IPS-15b (cell line): ENCODE measurements around the gene SRA1.

Source experiments
- H3K27me3 ChIP-seq: one replicate; pipeline ENCODE4 v1.6.1; 2013; ENCODE audit warnings: low read length; ENCODE audit not compliant: control insufficient read depth, insufficient read depth
- H3K36me3 ChIP-seq: one replicate; pipeline ENCODE4 v1.6.1; 2013; ENCODE audit warnings: low read length; ENCODE audit not compliant: control insufficient read depth, insufficient read depth
- H3K4me1 ChIP-seq: one replicate; pipeline ENCODE4 v1.6.1; 2013; ENCODE audit warnings: mild to moderate bottlenecking, low read length; ENCODE audit not compliant: control insufficient read depth, insufficient read depth
- H3K4me3 ChIP-seq: one replicate; pipeline ENCODE4 v1.5.1; 2013; ENCODE audit warnings: low read depth, low read length
- H3K9ac ChIP-seq: one replicate; pipeline ENCODE4 v1.6.1; 2013; ENCODE audit warnings: low read depth, mild to moderate bottlenecking, low read length
- H3K9me3 ChIP-seq: one replicate; pipeline ENCODE4 v1.6.1; 2013; ENCODE audit warnings: mild to moderate bottlenecking, low read length; ENCODE audit not compliant: control insufficient read depth, insufficient read depth

The SRA1 gene

DNA sequence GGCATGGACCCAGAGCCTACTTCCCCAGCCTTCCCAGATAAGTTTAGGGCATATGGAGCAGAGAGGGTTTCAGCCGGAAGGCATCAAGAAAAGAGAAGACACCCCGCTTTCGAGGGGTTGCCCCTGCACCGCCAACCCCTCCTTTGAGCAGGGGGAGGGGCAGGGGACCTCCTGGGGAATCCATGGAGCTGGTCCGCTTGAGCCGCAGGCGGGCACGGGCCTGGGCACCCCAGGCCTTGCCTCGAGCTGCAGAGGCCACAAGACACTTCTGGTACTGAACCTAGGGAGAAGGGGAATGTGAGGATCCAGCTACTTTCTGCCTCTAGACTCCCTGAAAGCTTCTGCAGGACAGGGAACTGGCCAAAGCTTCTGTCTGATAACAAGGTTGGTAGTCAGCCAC is 1.3 kb upstream of the SRA1 start:
- Histone ChIP-seq H3K27me3 (no peaks in the 10 kb centered on the region), H3K9ac (no peak overlapping the region), H3K9me3 (no peaks in the 10 kb centered on the region), H3K4me1 (peaks cover 6% of the 10 kb centered on the region), H3K36me3 (no peaks in the 10 kb centered on the region), H3K4me3 (no peak overlapping the region)

DNA sequence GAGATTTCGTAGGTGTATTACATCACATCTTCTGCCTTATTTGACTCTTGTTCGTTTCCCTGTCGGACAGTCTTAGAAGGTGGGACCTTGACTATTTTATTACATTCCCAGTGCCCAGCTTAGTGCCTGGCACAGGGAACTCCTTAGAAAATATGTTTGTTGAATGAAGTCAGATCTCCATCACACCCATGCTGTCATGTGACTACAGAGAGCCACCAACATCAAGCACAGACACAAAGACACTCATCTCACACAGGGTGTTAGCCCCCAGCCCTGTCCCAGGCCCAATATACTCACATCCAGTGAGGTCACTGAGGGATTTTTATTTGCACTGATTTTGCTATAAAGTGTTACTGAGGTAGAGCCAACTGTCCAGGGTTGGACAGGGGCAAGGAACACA is 692 bp upstream of the SRA1 start:
- Histone ChIP-seq H3K9ac (no peak overlapping the region), H3K4me3 (peak overlapping the region; percentile 87), H3K4me1 (peaks cover 6% of the 10 kb centered on the region), H3K27me3 (no peaks in the 10 kb centered on the region), H3K36me3 (no peaks in the 10 kb centered on the region), H3K9me3 (no peaks in the 10 kb centered on the region)

- Histone ChIP-seq H3K4me1 (peaks cover 6% of the 10 kb centered on the region), H3K4me3 (peak overlapping the region; percentile 87), H3K9me3 (no peaks in the 10 kb centered on the region), H3K36me3 (peaks cover 4% of the 10 kb centered on the region), H3K9ac (peak overlapping the region; percentile 92), H3K27me3 (no peaks in the 10 kb centered on the region)
These were observed 835 bp downstream of the SRA1 start for GRCh38 chr5:140556438-140556837.

GRCh38 chr5:140555747-140556312 is 1.4 kb downstream of the SRA1 start:
- H3K9ac ChIP-seq: peak overlapping the region; percentile 92
- H3K4me1 ChIP-seq: peaks cover 6% of the 10 kb centered on the region
- H3K4me3 ChIP-seq: peak overlapping the region; percentile 87
- no peaks in the 10 kb centered on the region for H3K27me3 ChIP-seq
- no peaks in the 10 kb centered on the region for H3K9me3 ChIP-seq
- H3K36me3 ChIP-seq: peaks cover 4% of the 10 kb centered on the region

DNA sequence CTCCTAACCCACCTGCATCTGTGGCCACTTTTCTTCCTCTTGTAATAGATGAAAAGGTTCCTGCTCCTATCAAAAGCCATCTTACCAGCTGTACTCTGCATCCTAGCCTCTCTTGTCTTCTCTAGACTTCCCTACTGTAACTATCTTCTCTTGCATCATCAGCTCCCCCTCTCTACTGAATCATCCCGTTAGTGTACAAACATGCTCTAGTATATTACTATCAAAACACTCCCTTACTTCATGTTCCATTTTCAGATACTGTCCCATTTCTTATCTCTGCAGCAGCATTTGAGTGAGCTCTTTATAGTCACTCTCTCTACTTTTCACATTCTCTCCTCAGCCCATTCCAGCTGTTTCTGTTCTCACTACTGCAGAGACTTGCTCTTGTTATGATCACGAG is 2.8 kb downstream of the SRA1 start:
- H3K9ac ChIP-seq: no peak overlapping the region
- peaks cover 9% of the 10 kb centered on the region for H3K36me3 ChIP-seq
- no peak overlapping the region for H3K4me3 ChIP-seq
- H3K27me3 ChIP-seq: no peaks in the 10 kb centered on the region
- peaks cover 6% of the 10 kb centered on the region for H3K4me1 ChIP-seq
- no peaks in the 10 kb centered on the region for H3K9me3 ChIP-seq

GRCh38 chr5:140553657-140554056 is 3.6 kb downstream of the SRA1 start:
- Histone ChIP-seq H3K36me3 (peaks cover 12% of the 10 kb centered on the region), H3K4me1 (peaks cover 12% of the 10 kb centered on the region), H3K9me3 (no peaks in the 10 kb centered on the region), H3K9ac (no peak overlapping the region), H3K27me3 (no peaks in the 10 kb centered on the region), H3K4me3 (no peak overlapping the region)

DNA sequence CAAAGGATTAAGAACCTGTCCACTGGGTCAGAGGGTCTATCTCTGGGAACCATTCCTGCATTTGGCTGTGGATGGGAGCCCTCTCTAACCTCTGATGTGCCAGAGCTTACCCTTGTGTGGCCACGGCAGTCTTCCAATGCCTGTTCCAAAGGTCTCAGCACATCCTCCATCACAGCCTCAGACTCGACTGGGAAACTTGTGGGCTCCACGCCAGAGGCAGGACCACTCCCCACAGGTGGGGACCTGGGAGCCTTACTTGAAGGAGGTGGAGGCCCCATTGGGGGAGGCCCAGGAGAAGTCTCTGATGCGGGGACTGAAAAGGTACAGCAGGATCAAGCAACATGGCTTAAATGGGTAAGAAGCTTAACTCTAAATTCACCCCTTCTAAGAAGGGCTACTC is 5.4 kb downstream of the SRA1 start:
- no peaks in the 10 kb centered on the region for H3K9me3 ChIP-seq
- peaks cover 12% of the 10 kb centered on the region for H3K4me1 ChIP-seq
- peaks cover 12% of the 10 kb centered on the region for H3K36me3 ChIP-seq
- no peak overlapping the region for H3K4me3 ChIP-seq
- no peak overlapping the region for H3K9ac ChIP-seq
- no peaks in the 10 kb centered on the region for H3K27me3 ChIP-seq

- Histone ChIP-seq H3K9me3 (no peaks in the 10 kb centered on the region), H3K4me1 (peaks cover 12% of the 10 kb centered on the region), H3K9ac (no peak overlapping the region), H3K4me3 (no peak overlapping the region), H3K36me3 (peaks cover 12% of the 10 kb centered on the region), H3K27me3 (no peaks in the 10 kb centered on the region)
These were observed 6.9 kb downstream of the SRA1 start for GRCh38 chr5:140550147-140551079.

DNA sequence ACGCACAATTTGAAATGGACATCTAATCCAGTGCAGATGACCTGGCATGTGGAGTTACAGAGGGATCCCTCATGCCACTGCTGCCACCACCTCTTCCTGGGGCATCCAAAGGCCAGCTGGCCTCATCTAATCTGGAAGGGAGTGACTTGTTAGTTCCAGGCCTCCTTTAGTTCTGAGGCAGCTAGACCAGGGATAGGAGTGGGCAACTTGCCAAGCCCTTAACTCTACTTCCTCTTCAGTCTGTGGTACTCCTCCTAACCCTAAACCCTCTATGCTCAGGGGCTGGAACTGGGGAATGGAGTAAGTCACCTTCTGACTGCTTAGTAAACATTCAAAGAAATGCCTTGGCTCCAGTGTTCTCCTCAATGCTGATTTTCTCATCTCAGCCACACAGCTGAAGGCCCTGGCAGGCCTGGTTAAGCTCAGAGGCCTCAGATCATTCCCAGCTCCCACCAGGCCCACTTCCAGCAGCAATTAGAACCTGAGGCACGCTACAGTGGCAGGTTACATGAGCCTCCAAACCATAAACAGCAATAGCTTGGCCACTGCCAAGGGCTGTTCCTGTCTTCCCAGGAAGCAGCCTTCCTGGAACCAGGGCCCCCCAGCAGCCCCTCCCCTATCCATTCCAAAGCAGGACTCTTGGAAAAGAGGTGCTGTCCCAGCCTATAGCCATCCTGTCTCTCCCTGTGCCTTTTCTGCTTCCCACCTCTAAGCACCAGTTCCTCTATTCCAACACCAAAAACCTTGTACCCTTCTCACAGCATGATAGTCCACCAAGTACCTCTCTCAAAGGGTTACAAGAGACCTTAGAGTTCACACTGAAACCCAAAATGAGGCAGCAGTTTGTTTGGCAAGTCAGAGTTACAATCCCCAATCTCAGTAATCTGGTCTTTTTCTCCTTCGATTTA is 7.8 kb downstream of the SRA1 start:
- Histone ChIP-seq H3K4me1 (peaks cover 12% of the 10 kb centered on the region), H3K9me3 (no peaks in the 10 kb centered on the region), H3K9ac (no peak overlapping the region), H3K36me3 (peaks cover 12% of the 10 kb centered on the region), H3K27me3 (no peaks in the 10 kb centered on the region), H3K4me3 (no peak overlapping the region)

DNA sequence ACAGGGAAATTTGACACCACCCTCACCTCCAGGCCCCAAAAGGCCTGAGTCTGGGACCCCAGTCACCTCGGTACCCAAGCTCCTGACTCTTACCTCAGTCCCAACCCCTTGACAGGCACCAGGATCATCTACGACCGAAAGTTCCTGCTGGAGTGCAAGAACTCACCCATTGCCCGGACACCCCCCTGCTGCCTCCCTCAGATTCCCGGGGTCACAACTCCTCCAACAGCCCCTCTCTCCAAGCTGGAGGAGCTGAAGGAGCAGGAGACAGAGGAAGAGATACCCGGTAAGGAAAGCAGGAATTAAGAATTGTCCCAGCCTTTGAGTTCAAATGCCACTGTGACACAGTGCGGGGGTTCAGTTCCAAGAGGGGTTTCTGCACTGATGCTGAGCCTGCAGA is 8.5 kb downstream of the SRA1 start:
- Histone ChIP-seq H3K27me3 (no peaks in the 10 kb centered on the region), H3K9me3 (no peaks in the 10 kb centered on the region), H3K4me3 (peak overlapping the region; percentile 58), H3K9ac (peak overlapping the region; percentile 87), H3K36me3 (peaks cover 12% of the 10 kb centered on the region), H3K4me1 (peaks cover 12% of the 10 kb centered on the region)

- Histone ChIP-seq H3K9ac (peak overlapping the region; percentile 87), H3K9me3 (no peaks in the 10 kb centered on the region), H3K4me1 (peaks cover 12% of the 10 kb centered on the region), H3K27me3 (no peaks in the 10 kb centered on the region), H3K4me3 (peak overlapping the region; percentile 58), H3K36me3 (peaks cover 12% of the 10 kb centered on the region)
These were observed 9.0 kb downstream of the SRA1 start for GRCh38 chr5:140548300-140548688.
